Measurements from ENCODE around the gene PDGFB. TPM values are rescaled to one million over a fixed set of nuclear protein-coding genes. Genes with fewer than 3 reads are reported as not detected.
"Not testable (repeated sequence)": the region's sequence is repeated elsewhere in the genome, so short reads cannot be mapped to it uniquely, and the experiment has no call there.

Gene PDGFB
- polyA plus RNA-seq, 4 donors, result 13.0 to 17.4 (median 14.8) TPM

DNA sequence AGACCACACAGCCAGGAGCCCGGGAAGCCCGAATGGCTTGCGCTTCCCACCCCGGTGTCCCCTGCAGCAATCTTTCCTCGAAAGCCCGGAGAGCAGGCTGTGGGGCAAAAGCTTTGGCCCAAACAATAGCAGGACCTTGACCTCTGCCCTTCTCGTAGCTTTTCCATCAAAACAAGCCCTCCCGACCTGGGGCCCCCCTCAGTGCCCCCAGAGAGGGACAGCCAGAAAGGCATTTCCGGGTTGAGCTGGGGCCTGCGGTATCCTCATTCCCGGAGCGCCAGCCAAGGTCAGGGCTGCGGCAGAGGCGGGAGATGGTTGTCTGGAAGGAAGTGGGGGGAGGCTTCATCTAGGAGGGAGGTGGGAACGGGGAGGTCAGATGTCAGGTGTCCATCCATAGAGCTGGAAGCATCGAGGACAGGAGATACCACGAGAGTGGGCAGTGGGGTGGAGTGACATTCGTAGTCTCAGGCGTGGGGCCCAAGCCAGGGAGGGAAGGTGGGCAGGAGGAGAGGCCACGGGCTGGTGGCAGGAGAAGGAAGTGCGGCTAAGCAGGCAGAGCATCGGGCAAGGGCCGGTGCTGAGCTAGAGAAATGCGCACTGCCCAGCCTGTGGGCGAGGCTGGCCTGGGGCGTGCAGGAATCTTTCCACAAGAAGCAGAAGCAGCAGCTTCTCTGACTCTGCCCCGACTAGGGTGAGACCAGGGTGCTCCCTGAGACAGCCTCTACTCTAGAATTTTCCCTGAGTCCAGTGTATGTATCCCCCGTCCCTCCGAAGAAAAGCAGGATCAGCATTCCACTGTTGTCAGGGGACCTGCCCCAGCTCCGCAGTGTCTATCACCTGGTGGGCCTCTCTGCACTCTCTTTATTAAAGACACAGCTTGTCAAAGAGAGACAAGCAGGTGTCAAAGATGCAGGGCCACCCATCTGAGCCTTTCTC lies 14.3 kb downstream of the PDGFB start:
- DNase-seq (ENCODE audit: low read depth in 4 of 4, low spot score in 2 of 4), result no peak

DNA sequence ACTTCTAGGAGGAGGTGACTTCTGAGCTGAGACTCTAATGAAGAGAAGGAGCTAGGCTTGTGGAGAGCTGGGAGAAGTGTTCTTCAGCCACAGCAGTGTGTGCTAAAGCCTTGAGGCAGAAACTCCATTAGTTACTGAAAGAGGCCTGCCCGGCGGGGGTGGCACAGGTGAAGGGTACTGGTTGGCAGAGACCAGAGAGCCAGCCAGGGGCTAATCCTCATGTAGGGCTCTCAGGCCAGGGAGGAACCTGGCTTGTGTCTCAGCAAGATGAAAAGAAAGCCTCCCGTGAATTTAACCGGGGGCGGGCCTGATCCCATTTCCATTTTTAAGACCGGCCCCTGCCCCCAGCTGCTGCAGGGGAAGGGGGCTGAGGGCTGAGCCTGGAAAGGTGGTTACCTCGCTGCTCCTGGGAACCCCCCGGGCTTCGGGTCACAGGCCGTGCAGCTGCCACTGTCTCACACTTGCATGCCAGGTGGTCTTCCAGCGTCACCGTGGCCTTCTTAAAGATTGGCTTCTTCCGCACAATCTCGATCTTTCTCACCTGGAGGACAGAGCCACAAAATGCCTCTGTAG lies 15.0 kb downstream of the PDGFB start:
- DNase-seq (ENCODE audit: low read depth in 4 of 4, low spot score in 2 of 4), result no peak

DNA sequence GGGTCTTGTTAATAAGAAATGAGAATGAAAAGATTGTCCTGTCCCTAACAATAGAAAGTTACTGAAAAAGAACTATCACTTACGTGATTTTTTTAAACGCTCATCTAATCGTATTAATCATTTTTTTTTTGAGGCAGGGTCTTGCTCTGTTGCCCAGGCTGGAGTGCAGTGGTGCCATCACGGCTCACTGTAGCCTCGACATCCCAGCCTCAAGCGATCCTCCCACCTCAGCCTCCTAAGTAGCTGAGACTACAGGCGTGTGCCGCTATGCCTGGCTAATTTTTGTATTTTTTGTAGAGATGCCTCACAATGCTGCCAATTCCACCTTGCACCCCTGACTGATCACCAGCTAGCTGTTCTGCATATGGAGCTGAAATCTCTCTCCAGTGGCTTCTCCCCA lies 15.7 kb downstream of the PDGFB start:
- DNase-seq (ENCODE audit: low read depth in 4 of 4, low spot score in 2 of 4), result no peak

DNA sequence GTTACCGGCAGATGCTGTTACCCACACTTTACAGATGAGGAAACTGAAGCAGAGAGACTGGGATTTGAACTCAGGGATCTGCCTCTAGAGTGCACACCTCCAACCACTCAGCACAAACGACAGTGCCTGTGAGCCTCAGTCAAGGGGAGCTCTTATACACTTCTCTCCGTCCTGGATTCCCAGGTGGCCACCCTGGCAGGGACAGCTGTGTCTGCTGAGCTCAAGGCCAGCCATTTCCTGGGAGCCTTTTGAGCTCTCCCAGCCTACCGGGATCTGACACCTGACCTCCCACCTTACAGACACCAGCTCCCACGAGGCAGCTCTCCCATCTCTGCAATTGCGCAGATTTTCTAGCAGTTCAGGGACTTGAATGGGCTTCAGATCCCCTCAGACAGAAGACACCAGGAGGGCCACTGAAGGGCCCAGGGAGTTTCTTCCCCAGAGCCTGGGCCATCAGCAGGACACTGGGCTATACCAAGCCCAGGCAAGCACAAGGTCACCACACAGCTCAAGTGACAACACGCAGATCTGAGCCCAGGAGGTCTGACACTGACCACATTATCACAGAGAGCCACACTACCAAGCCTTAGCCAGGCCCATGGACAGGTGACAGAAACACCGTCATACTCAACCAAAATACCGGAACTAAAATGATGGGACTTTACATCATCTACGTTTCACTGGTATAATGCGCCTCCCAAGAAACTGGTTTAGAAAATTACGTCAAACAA lies 17.1 kb downstream of the PDGFB start:
- no peak for DNase-seq (ENCODE audit: low read depth in 4 of 4, low spot score in 2 of 4)

DNA sequence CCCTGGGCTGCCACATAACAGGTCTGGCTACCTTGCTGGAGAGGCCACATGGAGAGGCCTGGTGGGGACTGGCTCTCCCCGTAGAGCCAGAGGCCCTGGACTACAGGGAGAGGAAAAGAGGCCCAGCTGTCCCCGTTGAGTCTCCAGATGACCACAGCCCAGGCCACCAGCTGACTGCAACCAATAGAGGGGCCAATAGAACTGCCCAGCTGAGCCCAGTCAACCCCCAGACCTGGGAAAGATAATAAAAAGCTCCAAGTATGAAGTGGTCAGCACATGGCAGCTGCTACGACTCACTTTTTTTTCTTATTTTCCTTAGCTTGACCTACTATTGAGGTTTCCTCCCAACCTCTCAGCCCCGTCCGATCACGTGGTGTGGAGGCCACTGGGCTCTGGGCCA lies 18.4 kb downstream of the PDGFB start:
- DNase-seq (ENCODE audit: low read depth in 4 of 4, low spot score in 2 of 4), result no peak

DNA sequence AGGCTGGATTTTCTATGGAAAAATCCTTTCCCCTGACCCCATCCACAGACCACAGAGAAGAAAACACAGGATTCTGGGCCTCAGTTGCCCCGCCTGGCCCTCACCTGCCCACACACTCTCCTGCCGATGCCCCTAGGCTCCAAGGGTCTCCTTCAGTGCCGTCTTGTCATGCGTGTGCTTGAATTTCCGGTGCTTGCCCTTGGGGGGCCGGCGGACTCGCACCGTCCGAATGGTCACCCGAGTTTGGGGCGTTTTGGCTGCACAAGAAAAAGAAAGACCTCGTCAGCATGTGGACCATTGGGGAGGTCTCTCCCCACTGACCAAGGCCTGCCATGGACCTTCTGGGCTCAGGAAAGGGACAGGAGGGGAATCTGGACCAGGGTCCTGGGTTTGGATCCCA lies 19.2 kb downstream of the PDGFB start:
- no peak for DNase-seq (ENCODE audit: low read depth in 4 of 4, low spot score in 2 of 4)

DNA sequence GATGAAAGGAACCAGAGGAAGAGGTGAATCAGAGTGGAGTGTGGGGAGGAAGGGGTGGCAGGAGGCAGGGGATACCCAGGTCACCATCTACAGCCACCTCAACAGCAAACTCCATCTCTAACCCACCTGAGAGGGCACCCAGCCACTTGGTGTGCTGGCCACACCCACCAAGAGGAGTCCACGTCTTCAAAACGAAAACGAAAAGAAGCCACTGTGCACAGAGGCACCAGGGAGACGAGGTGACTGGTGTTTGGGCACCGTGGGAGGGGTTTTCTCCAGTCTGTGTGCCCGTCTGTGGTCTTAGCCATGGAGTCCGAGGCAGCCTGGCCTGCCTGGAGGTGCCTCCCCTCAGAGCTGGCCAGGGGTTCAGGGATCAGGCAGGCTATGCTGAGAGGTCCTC lies 20.2 kb downstream of the PDGFB start:
- DNase-seq (ENCODE audit: low read depth in 4 of 4, low spot score in 2 of 4), result no peak

DNA sequence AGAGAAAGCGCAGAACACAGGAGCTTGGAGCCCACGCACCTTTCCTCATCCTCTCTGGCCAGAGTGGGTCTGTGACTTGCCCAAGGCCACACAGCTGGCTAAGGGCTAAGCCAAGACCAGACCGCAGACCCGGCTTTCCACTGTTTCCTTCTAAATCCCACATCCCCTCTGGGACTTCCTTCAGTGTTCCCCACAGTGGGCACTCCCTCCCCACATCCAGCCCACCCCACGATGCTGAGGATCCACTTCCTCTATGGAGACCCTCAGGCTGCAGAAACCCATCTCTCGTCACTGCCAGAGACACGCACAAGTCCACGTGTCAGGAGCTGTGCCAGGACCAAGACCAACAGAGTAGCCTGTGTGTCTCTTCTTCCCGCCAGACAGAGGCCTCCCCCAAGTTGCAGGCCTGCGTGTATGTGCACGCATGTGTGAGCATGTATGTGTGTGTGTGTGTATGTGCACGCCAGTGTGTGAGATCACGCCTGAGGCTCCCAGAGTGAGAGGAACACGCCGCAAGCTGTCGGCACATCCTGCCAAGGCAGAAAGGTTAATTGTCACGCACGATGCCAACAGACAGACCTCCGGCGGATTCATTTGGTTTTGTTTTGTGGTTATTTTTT lies 21.6 kb downstream of the PDGFB start:
- DNase-seq (ENCODE audit: low read depth in 4 of 4, low spot score in 2 of 4), result no peak

DNA sequence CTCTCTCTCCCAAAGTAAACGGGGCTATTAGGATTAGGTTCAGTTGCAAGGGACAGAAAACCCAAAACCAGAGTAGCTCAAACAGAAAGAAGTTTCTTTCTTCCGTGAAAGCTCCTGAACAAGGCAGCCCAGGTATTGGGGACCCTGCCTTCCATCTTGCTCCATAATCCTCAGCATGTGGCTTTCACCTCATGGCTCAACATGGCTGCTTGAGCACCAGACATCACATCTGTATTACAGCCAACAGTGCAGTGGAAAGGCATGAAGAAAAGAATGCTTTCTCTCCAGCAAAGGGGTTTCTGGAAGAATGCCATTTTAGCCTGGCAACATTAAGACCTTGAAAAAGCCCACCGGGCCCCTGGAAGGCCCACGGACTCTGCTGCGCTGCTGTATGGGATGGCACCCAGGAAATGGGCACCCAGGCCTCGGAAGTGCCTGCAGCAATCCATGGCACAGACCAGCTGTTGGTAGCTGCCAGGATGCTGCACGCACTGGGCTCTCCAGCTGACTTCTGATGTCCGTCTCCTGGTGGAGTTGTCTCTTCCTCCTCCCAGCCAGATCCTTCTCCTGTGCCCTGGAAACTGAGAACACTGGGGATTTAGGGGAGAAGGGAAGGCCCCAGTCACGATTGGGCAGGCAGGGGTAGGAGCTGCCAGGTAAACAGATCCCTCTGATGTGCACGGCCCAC lies 22.6 kb downstream of the PDGFB start:
- no peak for DNase-seq (ENCODE audit: low read depth in 4 of 4, low spot score in 2 of 4)

DNA sequence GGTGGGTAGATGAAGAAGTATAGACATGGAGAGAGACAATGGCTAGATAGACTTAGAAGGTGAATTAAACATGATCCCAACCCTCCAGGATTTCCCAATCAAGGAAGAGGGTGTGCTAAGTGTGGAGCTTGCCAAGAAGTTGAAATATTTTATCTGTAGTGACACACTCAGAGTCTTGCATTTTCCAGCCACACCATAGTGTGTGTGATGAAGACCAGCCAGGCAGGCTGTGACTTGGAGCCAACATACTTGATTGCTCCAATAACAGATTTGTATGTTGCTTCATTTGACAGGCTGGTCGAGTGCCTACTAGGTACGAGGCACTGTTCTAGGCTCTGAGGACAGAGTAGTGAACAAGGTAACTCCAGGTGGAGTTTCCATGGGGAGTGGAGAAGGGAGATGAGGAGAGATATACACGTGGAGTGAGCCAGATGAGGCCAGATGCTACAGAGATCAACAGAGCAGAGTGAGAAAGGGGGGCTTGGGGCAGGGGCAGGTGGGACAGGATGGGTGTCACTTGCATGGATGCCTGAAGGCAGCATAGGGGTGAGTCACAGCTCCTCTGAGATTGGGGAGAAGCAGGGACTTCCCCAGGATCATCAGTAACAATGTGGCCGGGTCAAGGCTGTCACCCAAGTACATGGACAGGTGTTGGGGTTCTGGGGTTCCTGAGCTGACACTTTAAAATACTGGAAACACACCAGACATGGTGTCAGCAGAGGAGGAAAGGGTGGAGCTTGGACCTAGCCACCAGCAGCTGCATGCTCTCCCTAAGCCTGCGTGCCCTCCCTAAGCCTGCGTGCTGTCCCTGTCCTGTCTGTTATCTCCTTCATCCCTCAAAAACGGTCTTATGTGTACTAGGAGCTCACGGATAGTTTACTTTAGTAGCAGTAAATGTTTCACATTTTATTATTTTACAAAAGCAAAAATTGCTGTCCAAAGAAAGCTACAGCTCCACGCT lies 23.6 kb downstream of the PDGFB start:
- no peak for DNase-seq (ENCODE audit: low read depth in 4 of 4, low spot score in 2 of 4)

DNA sequence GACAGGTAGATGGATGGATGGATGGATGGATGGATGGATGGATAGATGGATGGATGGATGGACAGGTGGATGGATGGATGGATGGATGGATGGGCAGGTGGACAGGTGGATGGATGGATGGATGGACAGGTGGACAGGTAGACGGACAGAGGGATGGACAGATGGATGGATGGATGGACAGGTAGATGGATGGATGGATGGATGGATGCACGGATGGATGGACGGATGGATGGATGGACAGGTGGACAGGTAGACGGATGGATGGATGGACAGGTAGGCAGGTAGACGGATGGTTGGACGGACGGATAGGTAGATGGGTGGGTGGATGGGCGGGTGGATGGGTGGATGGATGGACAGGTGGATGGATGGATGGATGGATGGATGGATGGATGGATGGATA lies 24.3 kb downstream of the PDGFB start:
- no peak for DNase-seq (ENCODE audit: low read depth in 4 of 4, low spot score in 2 of 4)

DNA sequence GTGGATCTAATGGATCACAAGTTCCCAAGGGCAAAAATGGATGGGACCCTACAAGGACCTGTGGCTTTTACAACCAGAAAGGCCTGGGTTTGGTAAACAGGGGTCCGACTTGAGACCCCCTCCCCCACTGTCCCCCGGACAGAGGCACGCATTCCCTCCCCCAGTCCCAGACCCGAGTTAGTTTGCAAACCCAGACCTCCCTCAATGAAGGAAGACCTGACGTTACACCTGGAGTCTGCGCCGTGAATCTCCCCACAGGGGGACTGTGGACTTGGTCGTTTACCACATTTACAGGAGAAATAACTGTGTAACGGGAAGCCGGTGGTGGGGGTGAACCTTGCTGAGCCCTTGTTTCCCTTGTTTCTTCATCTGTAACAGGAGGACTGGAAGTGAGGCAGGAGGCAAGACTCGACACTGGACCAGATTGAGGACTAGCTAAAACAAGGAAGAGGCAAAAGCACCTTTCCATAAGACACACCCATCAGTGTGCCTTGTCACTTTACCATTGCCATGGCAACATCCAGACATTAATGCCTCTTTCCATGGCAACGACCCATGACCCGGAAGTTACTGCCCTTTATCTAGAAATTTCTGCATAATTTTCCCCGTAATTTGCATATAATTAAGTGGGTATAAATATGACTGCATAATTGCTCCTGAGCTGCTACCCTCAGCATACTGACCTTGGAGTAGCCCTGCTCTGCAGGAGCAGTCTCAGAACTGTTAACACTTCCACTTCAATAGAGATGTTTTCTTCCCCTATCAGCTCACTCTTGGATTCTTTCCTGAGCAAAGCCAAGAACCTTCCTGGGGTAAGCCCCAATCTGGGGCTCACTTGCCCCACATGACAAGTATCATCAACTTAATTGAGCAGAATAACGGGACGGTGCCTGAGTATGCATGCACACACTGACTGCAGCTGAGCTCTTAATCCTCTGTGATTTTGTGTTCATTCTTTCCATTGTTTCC lies 25.4 kb downstream of the PDGFB start:
- no peak for DNase-seq (ENCODE audit: low read depth in 4 of 4, low spot score in 2 of 4)

DNA sequence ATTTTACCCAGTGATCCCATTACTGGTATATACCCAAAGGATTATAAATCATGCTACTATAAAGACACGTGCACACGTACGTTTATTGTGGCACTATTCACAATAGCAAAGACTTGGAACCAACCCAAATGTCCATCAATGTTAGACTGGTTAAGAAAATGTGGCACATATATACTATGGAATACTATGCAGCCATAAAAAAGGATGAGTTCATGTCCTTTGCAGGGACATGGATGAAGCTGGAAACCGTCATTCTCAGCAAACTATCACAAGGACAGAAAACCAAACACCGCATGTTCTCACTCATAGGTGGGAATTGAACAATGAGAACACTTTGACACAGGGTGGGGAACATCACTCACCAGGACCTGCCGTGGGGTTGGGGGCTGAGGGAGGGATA lies 26.4 kb downstream of the PDGFB start:
- DNase-seq (ENCODE audit: low read depth in 4 of 4, low spot score in 2 of 4), result not testable (repeated sequence)

DNA sequence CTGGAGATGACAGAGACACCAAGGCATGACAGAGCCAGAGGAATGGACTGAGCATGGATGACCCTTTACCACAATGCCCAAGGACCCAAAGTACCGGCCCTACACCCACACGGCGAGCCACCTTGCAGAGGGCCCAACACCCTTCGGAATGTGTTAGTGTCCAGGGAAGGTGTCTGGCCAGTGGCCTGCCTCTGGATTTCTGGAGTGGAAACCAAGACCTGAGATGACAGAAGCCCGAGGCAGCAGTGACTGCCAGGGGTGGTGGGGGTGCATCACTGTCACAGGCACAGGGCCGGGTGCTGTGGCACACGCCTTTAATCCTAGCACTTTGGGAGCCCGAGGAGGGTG lies 28.7 kb downstream of the PDGFB start:
- DNase-seq (ENCODE audit: low read depth in 4 of 4, low spot score in 2 of 4), result no peak

DNA sequence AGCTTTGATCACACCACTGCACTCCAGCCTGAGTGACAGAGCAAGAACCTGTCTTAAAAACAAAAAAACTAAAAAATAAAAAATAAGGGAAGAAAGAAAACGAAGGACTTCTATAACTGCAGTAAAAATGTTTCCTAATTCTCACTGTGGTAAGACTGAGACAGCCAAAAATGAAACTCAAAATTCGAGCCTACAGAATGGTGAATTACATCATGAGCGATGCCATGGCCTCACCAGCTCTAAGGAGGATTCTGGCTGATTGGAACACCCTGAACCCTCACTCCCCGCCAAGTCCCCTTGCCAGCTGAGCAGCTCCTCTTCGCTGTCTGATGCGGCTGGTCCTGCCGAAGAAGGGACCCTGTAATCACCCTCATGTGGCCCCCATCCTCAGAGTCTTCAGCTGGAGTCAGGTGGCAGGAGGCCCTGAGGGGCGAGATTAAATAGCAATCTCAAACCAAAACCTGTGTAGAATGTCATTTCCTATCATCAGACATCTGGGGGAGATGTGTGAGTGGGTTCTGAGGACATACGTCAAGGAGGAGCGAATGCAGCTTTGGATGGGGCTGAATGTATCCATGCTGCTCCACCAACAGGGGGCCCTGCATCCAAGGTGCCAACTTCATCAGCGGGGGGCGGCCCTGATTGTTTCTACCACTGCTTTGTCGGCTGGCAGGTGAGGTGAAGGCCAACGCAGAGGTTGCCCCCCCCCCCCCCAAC lies 29.2 kb downstream of the PDGFB start:
- DNase-seq (ENCODE audit: low read depth in 4 of 4, low spot score in 2 of 4), result no peak

DNA sequence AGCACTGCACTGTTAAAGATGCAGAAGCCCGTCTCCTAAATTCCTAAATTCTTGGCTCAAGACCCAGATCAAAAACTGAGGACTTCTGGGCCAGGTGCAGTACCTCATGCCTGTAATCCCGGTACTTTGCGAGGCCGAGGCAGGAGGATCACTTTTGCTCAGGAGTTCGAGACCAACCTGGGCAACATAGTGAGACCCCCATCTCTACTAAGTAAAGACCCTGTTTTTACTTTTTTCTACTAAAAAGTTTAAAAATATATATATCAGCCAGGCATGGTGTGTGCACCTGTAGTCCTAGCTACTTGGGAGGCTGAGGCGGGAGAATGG lies 29.7 kb downstream of the PDGFB start:
- DNase-seq (ENCODE audit: low read depth in 4 of 4, low spot score in 2 of 4), result no peak

DNA sequence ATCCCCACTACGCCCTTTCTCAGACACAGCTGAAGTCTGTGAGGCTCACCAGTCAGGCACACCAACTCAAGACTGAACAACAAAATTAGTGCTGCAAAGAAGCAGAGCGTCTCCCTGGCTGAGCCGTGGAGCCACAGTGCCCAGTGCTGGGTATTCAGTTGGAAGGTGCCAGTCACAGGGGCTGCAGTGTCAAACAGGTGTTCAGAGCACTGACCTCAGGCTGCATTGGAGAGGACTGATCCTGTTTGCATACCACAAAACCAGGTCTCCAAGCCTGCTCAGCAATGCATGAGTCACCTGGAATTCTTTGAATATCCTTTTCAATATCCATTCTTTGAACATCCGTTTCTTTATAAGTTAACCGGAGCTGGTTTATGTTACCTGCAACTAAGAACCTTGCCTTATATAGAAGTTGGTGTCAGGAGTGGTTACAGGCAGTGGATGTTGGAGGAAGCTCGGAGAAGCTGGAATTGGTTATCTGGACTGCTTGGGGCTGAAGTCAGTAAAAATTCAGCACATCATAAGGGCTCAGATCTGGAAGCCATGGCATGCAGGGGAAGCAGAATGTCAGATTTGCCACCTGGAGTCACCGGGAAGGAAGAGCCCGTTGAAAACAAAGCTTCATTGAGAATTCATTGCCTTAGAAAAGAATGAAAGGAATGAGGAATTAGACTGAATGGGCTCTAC lies 30.3 kb downstream of the PDGFB start:
- no peak for DNase-seq (ENCODE audit: low read depth in 4 of 4, low spot score in 2 of 4)

Data from left renal cortex interstitium (tissue), 4 donors.